Midbrain (tissue), 1 donor: ENCODE measurements around the gene GATA1.

Source experiments
- DNase-seq: peaks from one replicate; lab custom pipeline; 2025; lab: John Stamatoyannopoulos, UW

GATA1 gene

DNA sequence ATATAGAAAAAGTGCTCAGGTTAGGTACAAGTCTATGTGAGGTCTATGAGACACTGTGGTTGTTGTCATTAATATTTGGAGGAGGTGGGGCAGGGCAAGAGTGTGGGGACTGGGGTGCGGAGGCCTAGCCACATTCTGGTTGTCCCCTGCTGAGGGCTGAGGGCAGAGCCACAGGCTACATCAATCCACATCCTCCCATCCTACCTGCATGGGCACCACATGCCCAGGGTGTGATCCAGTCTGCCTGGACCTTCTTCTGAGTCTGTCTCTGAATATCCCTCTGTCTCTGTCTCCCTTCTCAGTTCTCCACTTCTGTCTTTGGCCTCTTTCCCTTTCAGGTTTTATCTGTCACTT is 1.2 kb upstream of the GATA1 start:
- DNase-seq = no peak

- DNase-seq = no peak
These were observed 713 bp upstream of the GATA1 start for GRCh38 chrX:48785540-48786214.

- DNase-seq = no peak
These were observed 575 bp downstream of the GATA1 start for GRCh38 chrX:48786825-48787504.

DNA sequence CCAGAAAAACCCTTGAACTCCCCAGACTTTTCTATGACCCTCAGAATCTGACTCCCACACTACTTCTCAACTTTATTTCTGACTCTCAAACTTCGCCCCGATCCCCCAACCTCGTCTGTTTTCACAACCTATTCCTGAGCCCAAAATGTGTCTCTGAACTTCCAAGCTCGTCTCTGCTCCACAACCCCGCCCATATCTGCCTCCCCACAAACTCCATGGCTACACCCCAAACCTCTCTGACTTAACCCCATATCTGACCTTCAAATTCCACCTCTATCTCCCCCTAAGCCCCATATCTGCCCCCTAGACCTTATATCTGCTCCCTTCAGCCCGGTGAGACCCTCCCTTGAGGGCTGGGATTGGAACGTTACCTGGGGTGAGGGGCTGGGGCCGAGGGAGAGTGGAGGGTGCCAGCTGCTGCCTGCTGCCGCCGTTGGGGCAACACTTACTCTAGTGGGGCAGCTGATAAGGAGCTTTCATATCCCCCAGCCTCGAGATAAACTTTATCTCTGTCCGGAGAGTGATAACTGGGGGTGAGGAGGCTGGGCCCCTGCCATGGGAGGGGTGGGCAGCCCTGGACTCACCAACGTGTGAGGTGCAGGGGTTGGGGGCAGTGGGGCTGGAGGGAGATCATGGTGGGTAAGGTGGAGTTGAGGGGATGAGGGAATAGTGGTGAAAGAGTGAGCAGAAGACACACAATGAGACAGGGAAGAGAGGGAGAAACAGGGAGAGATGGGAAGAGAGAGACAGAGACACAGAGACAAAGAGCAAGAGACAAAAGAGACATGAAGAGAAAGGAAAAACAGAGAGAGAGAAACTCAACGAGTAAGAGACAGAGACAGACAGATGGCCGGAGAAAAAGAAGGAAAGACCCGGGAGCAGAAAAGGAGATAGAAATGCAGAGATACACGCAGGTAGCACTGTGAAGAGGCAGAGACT is 1.4 kb downstream of the GATA1 start:
- DNase-seq = no peak

DNA sequence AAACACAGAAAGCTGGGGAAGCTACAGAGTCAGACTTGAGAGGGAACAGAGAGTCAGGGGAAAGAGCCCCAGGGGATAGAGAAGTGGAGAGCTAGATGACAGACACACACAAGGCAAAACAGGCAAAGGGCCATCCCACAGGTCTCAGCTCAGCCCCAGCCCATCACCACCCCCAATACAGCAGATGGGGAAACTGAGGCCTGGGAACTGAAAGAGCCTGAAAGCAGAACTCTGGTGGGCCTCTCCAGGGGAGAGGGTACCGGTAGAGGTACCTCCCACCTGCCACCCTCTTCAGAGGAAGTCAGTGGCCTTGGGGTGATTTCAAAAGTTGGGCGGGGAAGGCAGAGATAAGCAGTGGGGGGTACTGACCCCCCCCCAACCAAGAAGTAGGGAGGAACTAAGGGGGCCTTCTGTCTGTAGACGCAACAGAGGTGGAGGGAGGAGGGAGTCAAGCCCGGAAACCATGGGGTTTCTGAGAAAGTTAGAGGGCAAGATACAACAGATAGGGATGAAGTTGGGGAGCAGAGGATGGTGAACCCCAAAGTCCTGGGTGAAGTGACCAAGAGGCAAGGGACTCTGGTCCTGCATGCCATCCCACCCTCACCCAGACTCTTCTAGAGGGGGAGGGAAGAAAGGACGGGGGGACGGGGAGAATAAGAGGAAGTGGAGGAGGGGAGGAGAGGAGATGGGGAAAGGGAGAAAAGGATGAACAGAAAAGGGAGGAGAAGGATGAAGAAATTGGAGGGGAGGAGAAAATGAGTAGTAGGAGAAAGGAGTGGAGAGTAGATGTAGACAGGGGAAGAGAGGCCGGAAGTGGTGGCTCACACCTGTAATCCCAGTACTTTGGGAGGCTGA is 3.2 kb downstream of the GATA1 start:
- no peak for DNase-seq

GRCh38 chrX:48790477-48790876 is 4.1 kb downstream of the GATA1 start:
- no peak for DNase-seq

DNA sequence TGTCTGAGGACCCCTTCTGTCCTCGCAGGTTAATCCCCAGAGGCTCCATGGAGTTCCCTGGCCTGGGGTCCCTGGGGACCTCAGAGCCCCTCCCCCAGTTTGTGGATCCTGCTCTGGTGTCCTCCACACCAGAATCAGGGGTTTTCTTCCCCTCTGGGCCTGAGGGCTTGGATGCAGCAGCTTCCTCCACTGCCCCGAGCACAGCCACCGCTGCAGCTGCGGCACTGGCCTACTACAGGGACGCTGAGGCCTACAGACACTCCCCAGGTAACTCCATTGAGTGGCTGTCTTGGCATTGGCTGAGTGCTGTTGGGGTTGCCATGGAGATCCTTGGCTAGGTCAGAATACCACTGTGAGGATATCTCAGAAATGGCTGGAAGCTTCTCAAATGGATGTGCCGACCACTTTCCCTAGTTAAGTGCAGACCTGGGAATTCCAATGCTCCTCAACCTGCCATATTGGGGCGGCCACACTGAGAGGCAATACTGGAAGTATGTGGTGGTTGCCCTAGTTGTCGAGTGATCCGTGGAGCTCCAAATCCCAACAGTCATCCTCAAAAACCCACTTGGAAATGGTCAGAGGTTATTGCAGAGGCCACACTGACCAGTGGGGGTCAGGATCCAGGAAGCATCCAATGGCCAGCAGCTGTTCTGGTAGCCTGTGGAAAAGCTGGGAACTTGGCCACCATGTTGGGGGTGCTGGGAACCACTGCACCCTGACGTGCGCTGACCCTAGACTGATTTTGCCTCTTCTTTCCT is 4.9 kb downstream of the GATA1 start:
- DNase-seq = no peak

DNA sequence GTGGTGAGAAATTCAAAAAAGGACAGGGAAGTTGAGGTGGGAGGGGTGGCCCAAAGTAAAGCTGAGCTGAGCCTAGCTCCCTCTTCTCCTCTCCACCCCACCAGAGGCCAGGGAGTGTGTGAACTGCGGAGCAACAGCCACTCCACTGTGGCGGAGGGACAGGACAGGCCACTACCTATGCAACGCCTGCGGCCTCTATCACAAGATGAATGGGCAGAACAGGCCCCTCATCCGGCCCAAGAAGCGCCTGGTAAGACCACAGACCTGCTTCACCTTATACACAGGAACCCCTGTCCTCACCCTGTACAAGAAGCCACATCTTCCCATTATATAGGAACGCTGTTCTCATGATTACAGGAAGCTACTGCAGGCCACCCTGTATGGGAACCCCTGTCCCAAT is 5.8 kb downstream of the GATA1 start:
- no peak for DNase-seq

GRCh38 chrX:48793935-48794334 is 7.5 kb downstream of the GATA1 start:
- no peak for DNase-seq

- no peak for DNase-seq
These were observed 8.0 kb downstream of the GATA1 start for GRCh38 chrX:48794340-48794910.

- no peak for DNase-seq
These were observed 8.6 kb downstream of the GATA1 start for GRCh38 chrX:48794911-48795515.

DNA sequence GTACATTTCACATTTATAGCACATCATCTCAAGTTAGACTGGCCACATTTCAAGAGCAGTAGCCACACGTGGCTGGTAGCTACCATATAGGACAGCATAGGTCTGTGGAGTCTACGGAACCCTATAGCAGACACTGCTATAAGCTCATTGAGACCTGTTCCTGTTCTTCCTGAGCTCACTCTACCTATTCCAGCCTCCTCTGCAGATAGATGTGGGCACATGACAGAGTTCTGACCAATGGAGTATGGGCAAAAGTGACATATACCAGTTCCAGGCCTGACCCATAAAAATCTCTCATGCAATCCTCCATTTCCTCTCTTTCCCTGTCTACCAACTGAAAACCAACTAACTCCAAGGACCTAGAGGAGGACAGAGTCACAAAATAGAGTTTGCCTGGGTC is 11.9 kb downstream of the GATA1 start:
- no peak for DNase-seq

DNA sequence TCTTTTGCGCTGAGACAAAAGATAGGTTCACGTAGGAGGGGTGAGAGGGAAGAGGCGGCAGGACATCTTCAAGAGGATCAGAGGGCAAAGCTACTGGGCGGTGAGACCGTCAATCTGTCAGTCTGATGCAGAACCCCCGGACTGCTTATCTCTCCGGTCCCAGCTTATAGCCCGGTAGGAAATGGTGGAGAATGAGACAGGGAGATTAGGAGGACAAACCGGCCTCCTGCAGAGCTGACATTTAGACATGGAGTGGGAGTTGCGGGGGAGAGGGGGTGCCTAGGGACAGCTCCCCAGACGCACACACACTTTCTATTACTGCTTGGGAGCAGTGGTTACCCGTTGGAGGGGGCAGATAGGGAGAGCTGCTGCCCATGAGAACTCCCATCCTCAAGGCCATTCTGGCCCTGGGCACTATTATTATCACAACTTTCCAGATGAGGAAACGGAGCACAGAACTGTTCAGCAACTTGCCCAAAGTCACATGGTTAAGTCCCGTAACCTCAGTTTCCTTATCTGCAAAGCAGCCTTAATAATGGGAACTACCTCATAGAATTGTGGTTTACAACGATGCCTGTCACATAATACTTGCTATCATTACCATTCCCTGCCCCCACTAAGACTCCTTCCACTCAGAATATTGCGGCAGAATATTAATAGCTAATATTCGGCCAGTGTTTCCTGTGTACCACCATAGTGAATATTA is 14.3 kb downstream of the GATA1 start:
- DNase-seq = no peak

GRCh38 chrX:48801280-48802088 is 15.1 kb downstream of the GATA1 start, which contains the start of gene HDAC6:
Gene HDAC6, plus strand, starts transcription at chrX:48802067. Its CDS starts 626 bp downstream, at chrX:48802693.
- peak; percentile 95 for DNase-seq

- peak; percentile 7 for DNase-seq
These were observed 15.9 kb downstream of the GATA1 start for GRCh38 chrX:48802089-48802904.

DNA sequence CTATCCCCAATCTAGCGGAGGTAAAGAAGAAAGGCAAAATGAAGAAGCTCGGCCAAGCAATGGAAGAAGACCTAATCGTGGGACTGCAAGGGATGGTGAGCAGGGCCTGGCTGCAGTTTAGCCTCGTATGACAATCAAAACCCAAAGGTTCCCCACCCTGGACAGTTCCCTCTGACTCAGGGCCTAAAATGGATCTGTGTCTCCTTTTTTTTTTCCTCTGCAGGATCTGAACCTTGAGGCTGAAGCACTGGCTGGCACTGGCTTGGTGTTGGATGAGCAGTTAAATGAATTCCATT is 16.5 kb downstream of the GATA1 start:
- no peak for DNase-seq

- DNase-seq = no peak
These were observed 19.7 kb downstream of the GATA1 start for GRCh38 chrX:48806081-48806480.

- peak; percentile 2 for DNase-seq
These were observed 27.3 kb downstream of the GATA1 start for GRCh38 chrX:48813644-48814043.
